Measurements from ENCODE around the gene CHST8. TPM values are rescaled to one million over a fixed set of nuclear protein-coding genes. Genes with fewer than 3 reads are reported as not detected.
"Not testable (repeated sequence)": the region's sequence is repeated elsewhere in the genome, so short reads cannot be mapped to it uniquely, and the experiment has no call there.

CHST8 gene
- total RNA-seq, 1 experiment from 2014 or later, result 0.79 TPM

GRCh38 chr19:33814181-33815165, 192.7 kb downstream of the CHST8 start:
- no peak for DNase-seq (ENCODE audit: low read depth, low spot score)
- in situ Hi-C loops (cut with HindIII; ENCODE audit: low pct_unique_long_range_greater_than_20kb, low sequenced_read_pairs), result no loop called here

GRCh38 chr19:33815380-33816340, 193.9 kb downstream of the CHST8 start:
- DNase-seq (ENCODE audit: low read depth, low spot score), result no peak
- in situ Hi-C loops (cut with HindIII; ENCODE audit: low pct_unique_long_range_greater_than_20kb, low sequenced_read_pairs), result no loop called here

GRCh38 chr19:33818411-33818810, 196.7 kb downstream of the CHST8 start:
- DNase-seq (ENCODE audit: low read depth, low spot score), result no peak
- in situ Hi-C loops (cut with HindIII; ENCODE audit: low pct_unique_long_range_greater_than_20kb, low sequenced_read_pairs), result no loop called here

- DNase-seq (ENCODE audit: low read depth, low spot score); in situ Hi-C loops (cut with HindIII; ENCODE audit: low pct_unique_long_range_greater_than_20kb, low sequenced_read_pairs): not testable (repeated sequence)
Observed at GRCh38 chr19:33819078-33819477, 197.3 kb downstream of the CHST8 start.

DNA sequence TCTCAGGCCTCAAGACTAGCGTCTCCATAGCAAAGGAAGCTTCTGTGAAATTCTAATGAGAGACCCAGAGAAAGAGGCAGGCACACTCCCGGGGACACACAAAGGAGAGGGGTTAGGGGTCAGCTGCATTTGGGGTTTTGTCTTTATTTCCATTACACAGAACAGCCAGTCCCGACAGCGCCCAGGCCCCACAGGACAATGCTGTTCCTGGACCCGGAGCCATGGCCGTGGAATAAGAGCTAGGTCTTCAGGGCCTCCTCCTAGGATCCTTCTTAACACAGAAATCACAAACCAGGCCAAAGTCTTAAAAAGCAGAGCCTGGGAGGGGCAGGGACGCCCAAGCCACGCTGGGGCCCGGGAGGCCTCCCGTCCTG, 197.7 kb downstream of the CHST8 start:
- no peak for DNase-seq (ENCODE audit: low read depth, low spot score)
- in situ Hi-C loops (cut with HindIII; ENCODE audit: low pct_unique_long_range_greater_than_20kb, low sequenced_read_pairs), result no loop called here

DNA sequence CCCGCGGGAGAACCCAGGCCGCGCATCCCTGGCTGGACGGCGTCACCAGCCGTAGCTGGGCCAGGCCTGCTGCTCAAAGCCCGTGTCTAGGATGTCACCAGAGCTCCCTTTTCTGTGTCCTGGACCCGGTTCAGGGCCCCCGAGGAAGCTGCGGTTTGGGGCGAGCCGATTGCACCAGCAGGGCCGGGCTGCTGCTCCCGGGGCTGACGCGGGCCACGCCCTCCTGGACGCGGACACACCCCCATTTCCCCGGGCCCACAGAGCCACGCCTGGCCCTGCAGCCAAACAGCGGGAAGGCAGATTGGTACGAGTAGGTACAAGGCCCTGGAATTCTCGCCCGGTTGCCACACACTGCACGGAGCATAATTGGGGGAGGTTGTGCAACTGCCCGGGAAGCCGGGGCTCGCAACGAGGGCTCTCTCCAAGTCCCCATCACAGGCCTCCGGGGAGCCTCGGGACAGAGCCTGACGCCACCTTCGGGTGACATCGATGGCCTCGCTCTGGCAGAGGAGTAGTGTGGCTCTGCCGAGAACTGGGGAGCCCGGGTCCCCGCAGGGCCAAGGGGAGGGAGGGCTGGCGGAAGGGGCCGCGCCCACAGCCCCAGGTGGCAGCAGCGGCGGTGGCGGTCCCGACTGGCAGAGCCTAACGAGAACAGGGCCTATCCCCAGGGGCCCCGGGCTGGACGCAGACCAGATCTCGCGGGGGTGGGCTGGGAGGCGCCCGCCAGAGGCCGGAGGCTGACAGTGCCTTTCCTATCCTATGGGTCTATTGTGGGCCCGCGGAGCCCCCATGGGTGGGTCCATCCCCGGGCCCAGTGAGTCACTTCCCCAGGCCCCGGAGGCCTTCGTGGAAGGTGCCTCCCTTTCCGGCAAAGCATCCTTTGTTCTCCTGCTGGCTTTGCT, 198.4 kb downstream of the CHST8 start:
- in situ Hi-C loops (cut with HindIII; ENCODE audit: low pct_unique_long_range_greater_than_20kb, low sequenced_read_pairs), result no loop called here
- DNase-seq (ENCODE audit: low read depth, low spot score), result peak; percentile 48

DNA sequence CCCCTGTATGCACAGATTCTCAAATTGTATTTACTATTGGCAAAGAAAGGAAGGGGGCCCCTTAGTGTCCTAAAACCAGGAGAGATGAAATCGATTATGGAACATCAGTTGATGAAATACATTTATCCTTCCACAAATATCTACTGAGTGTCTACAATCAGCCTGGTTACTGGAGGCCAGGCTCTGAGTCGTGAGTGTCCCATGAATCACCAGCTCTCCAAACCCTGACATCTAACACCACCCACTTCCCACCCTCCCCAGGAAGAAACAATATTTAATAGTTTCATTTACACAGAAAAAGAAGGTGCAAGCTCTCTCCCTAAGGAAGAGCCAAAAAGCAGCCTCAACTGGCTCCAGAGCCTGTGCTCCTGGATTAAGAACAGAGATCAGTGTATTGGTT, 200.1 kb downstream of the CHST8 start:
- no peak for DNase-seq (ENCODE audit: low read depth, low spot score)
- in situ Hi-C loops (cut with HindIII; ENCODE audit: low pct_unique_long_range_greater_than_20kb, low sequenced_read_pairs), result no loop called here

Other genes with a start within 250 kb of the CHST8 start
- gene CEBPG, start 248.2 kb upstream of the CHST8 start, total RNA-seq (2014; rRNA removed; shearing (Covaris generic)), result 28.5 and 33.4 TPM in 2 replicates
- 162 and 170 TPM in 2 replicates for gene PEPD, start 100.2 kb upstream of the CHST8 start, total RNA-seq (2014; rRNA removed; shearing (Covaris generic))
- 50.1 and 65.4 TPM in 2 replicates for gene KCTD15, start 174.9 kb downstream of the CHST8 start, total RNA-seq (2014; rRNA removed; shearing (Covaris generic))

Measured in SK-MEL-5 (cell line).